RWPE1 (cell line): Measurements from ENCODE around the gene PPP3CA.
A peak's percentile ranks its signal among the peaks of the same experiment; 100 is the strongest.

Source experiments
- CTCF ChIA-PET: fragments of 350-600 bp; sonication (Branson Sonifier 250); formaldehyde crosslinking; extraction: SDS; loops from one replicate; lab custom pipeline; 2021; lab: Yijun Ruan, JAX
- POLR2A ChIA-PET: fragments of 400-600 bp; formaldehyde crosslinking; extraction: SDS; loops from one replicate; lab custom pipeline; 2020; ENCODE audit warnings: antibody characterized with exemption; ENCODE audit not compliant: low non-redundant PET; lab: Yijun Ruan, JAX
- DNase-seq: peaks from one replicate; pipeline ENCODE4 v3.0.0; 2012; ENCODE audit warnings: low spot score
- H3K27ac ChIP-seq: fragments of 450-650 bp; 2 replicates; pipeline ENCODE4 v1.5.1; 2017
- TF ChIP-seq, protein P1 (sequence below): fragments of 450-650 bp; conservative IDR thresholded peaks from 2 replicates; pipeline ENCODE4 v1.5.1; 2017; ENCODE audit warnings: low read depth, mild to moderate bottlenecking

Gene PPP3CA

DNA sequence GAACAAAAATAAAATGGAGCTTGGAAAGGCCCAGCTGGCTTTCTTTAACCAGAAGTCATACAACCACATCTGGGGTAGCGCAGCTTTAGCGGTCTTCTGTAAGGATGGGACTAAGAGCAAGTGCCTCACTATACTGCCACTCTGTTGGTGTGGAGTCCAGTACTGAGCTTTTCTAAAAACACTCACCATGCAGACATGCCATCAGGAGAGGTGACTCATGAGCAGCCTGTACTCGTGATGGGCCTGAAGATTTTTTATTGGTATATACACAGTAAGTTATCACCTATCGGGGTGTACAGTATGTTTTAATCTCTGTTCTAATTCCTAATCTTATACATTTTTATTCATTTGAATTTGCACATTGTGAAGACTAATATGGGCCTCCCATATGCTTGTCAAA lies 9.6 kb downstream of the PPP3CA start:
- DNase-seq: peak; percentile 5
- ChIA-PET POLR2A (no interaction called here), CTCF (no interaction called here)
- TF ChIP-seq, protein P1, sequence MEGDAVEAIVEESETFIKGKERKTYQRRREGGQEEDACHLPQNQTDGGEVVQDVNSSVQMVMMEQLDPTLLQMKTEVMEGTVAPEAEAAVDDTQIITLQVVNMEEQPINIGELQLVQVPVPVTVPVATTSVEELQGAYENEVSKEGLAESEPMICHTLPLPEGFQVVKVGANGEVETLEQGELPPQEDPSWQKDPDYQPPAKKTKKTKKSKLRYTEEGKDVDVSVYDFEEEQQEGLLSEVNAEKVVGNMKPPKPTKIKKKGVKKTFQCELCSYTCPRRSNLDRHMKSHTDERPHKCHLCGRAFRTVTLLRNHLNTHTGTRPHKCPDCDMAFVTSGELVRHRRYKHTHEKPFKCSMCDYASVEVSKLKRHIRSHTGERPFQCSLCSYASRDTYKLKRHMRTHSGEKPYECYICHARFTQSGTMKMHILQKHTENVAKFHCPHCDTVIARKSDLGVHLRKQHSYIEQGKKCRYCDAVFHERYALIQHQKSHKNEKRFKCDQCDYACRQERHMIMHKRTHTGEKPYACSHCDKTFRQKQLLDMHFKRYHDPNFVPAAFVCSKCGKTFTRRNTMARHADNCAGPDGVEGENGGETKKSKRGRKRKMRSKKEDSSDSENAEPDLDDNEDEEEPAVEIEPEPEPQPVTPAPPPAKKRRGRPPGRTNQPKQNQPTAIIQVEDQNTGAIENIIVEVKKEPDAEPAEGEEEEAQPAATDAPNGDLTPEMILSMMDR: no peak
- H3K27ac ChIP-seq: no peak overlapping the region

DNA sequence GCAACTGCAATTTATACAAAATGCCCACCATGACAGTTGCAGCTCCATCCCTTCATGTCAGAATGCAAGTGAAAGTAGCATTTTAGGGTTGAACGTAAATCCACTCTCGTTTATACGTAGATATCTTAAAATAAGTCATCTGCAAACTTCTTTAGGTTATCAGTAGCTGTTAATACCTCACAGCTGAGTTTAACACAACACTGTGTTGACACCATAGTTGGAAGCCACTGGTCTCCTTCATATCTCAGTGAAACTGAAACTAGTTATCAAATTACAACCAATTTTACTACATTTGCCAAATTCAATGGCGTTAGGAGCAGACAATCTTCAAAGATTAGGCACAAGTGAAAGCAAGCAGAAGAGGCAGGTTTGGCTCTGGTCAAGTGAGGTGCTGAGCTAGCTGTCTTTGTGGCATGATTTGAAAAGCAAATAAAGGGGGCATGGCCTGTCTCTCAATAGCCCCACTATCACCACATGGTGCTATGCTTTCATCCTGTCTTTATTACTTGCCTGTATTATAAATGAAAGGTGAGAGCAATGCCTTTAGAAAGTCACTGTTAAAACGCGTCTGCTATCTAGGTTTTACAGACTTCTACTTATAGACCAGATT lies 12.3 kb downstream of the PPP3CA start:
- DNase-seq: no peak
- no peak overlapping the region for H3K27ac ChIP-seq
- CTCF ChIA-PET: no interaction called here
- POLR2A ChIA-PET: no interaction called here
- TF ChIP-seq, protein P1: no peak

- DNase-seq: no peak
- TF ChIP-seq, protein P1: no peak
- no peak overlapping the region for H3K27ac ChIP-seq
- ChIA-PET POLR2A (no interaction called here), CTCF (interaction anchor here (0.6 kb wide), 2 partner anchors 173 to 914 kb away, joined by 3 to 6 read pairs; no protein-coding TSS in a partner anchor)
Observed at GRCh38 chr4:101332424-101332823, 14.9 kb downstream of the PPP3CA start.

DNA sequence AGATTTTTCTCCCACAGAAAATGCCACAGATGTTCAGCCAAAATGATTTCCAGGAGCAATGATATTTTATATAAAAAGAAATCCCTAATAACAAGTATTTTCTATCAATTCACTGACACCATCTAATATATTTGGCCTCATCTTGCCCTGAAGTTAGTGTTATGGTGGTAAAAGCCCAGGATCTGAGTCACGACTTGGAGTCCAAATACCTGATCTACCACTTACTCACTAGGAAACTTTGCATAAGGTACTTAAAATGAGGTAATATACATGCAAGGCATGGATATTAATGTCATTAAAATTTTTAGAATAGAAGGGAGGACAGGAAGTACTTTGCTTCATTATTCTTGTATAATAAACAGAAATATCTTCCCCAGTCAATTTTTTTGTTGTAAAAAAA lies 16.3 kb downstream of the PPP3CA start:
- peak; percentile 55 for DNase-seq
- TF ChIP-seq, protein P1: no peak
- POLR2A ChIA-PET: no interaction called here
- CTCF ChIA-PET: no interaction called here
- no peak overlapping the region for H3K27ac ChIP-seq

- no peak for DNase-seq
- H3K27ac ChIP-seq: no peak overlapping the region
- POLR2A ChIA-PET: no interaction called here
- CTCF ChIA-PET: interaction anchor here (0.6 to 0.7 kb wide), 2 partner anchors 10 to 120 kb away, joined by 3 to 4 read pairs; no protein-coding TSS in a partner anchor
- TF ChIP-seq, protein P1: no peak
Observed at GRCh38 chr4:101329592-101329991, 17.7 kb downstream of the PPP3CA start.

GRCh38 chr4:101328063-101328602 lies 19.2 kb downstream of the PPP3CA start:
- DNase-seq: no peak
- POLR2A ChIA-PET: no interaction called here
- CTCF ChIA-PET: interaction anchor here (0.6 kb wide), 1 partner anchor 567 kb away, joined by 4 read pairs; no protein-coding TSS in a partner anchor
- no peak overlapping the region for H3K27ac ChIP-seq
- TF ChIP-seq, protein P1: no peak
